NCI-H748 (cell line): Measurements from ENCODE around the gene SPAG4.

Experiments
- DNase-seq: peaks from one replicate; lab custom pipeline; 2025; ENCODE audit not compliant: unreplicated experiment; lab: John Stamatoyannopoulos, UW

Gene SPAG4

GRCh38 chr20:35652641-35653429, 37.2 kb downstream of the SPAG4 start:
- no peak for DNase-seq

GRCh38 chr20:35653430-35653734, 37.8 kb downstream of the SPAG4 start:
- DNase-seq = no peak

GRCh38 chr20:35653893-35654292, 38.3 kb downstream of the SPAG4 start:
- DNase-seq = no peak

- no peak for DNase-seq
Measured at GRCh38 chr20:35654415-35654814, 38.8 kb downstream of the SPAG4 start.

- DNase-seq = no peak
Measured at GRCh38 chr20:35657271-35657670, 41.6 kb downstream of the SPAG4 start.

- no peak for DNase-seq
Measured at GRCh38 chr20:35660122-35660937, 44.7 kb downstream of the SPAG4 start.

GRCh38 chr20:35661053-35661452, 45.4 kb downstream of the SPAG4 start:
- DNase-seq = no peak

GRCh38 chr20:35661908-35662307, 46.3 kb downstream of the SPAG4 start:
- DNase-seq = no peak

- DNase-seq = no peak
Measured at GRCh38 chr20:35662551-35662950, 46.9 kb downstream of the SPAG4 start.

GRCh38 chr20:35663516-35664465, 48.2 kb downstream of the SPAG4 start:
- DNase-seq = peak; percentile 63

GRCh38 chr20:35664466-35665206, 49.0 kb downstream of the SPAG4 start, which contains the start of the genes CPNE1 and RBM12:
TSS of gene CPNE1 (minus strand) at chr20:35664900. CDS start at chr20:35632923, 31,977 bp downstream.
TSS of gene RBM12 (minus strand) at chr20:35664900. CDS start at chr20:35655322, 9,578 bp downstream.
- peak; percentile 94 for DNase-seq

- no peak for DNase-seq
Measured at GRCh38 chr20:35665949-35666288, 50.3 kb downstream of the SPAG4 start.

- no peak for DNase-seq
Measured at GRCh38 chr20:35669221-35669620, 53.6 kb downstream of the SPAG4 start.

- DNase-seq = no peak
Measured at GRCh38 chr20:35669681-35670080, 54.1 kb downstream of the SPAG4 start.
